ENCODE measurements around the gene TMEM8B.

TMEM8B gene

GRCh38 chr9:35907711-35908503 is 78.9 kb downstream of the TMEM8B start:
- H3K27ac ChIP-seq = peak overlapping the region; percentile 48; the same call in 1 of the 2 replicates
- TF ChIP-seq CTCF (conservative IDR thresholded peaks at IDR 0.05) = no peak

GRCh38 chr9:35908504-35909125 is 79.6 kb downstream of the TMEM8B start:
- H3K27ac ChIP-seq = peak overlapping the region; percentile 48; the same call in 1 of the 2 replicates
- TF ChIP-seq CTCF (conservative IDR thresholded peaks at IDR 0.05) = no peak

- peak within 1 kb of the TSS; percentile 48; the same call in 1 of the 2 replicates for H3K27ac ChIP-seq
- no peak for TF ChIP-seq CTCF (conservative IDR thresholded peaks at IDR 0.05)
Observed at GRCh38 chr9:35909274-35909673, 80.2 kb downstream of the TMEM8B start, which contains the start of gene SPAAR. Gene SPAAR, plus strand, starts transcription at chr9:35909490. Its CDS starts 974 bp downstream, at chr9:35910464.

GRCh38 chr9:35909687-35910612 is 80.9 kb downstream of the TMEM8B start:
- H3K27ac ChIP-seq = no peak overlapping the region
- no peak for TF ChIP-seq CTCF (conservative IDR thresholded peaks at IDR 0.05)

- no peak overlapping the region for H3K27ac ChIP-seq
- peak; percentile 86 for TF ChIP-seq CTCF (conservative IDR thresholded peaks at IDR 0.05)
Observed at GRCh38 chr9:35910613-35911359, 81.8 kb downstream of the TMEM8B start.

- no peak for TF ChIP-seq CTCF (conservative IDR thresholded peaks at IDR 0.05)
- no peak overlapping the region for H3K27ac ChIP-seq
Observed at GRCh38 chr9:35911690-35912089, 82.7 kb downstream of the TMEM8B start.
